ENCODE data around the gene IRF8. TPM values are rescaled to one million over a fixed set of nuclear protein-coding genes. Genes with fewer than 3 reads are reported as not detected.

Gene IRF8
- total RNA-seq, 1 experiment from 2014 or later: 0.19 TPM

- DNase-seq (ENCODE audit: low spot score): no peak
- Histone ChIP-seq H3K9me3 (ENCODE audit: low read depth, low read length, poor library complexity, severe bottlenecking) (no peaks in the 10 kb centered on the region), H3K36me3 (ENCODE audit: insufficient read depth, low read length, poor library complexity, severe bottlenecking) (no peaks in the 10 kb centered on the region), H3K4me1 (ENCODE audit: insufficient read depth, low read length, poor library complexity, severe bottlenecking) (peaks cover 6% of the 10 kb centered on the region), H3K4me3 (ENCODE audit: low read depth, low read length, poor library complexity, severe bottlenecking) (no peak overlapping the region), H3K27ac (ENCODE audit: low read depth, low read length, poor library complexity, severe bottlenecking) (no peak overlapping the region), H3K27me3 (replicated peaks; ENCODE audit: insufficient read depth, low read depth, low read length, poor library complexity) (no peaks in the 10 kb centered on the region)
- intact Hi-C loops (cut with micrococcal nuclease; ENCODE audit: unreplicated experiment): no loop called here
- ChIA-PET POLR2A (ENCODE audit: low non-redundant PET) (no interaction called here), CTCF (no interaction called here)
- BruUV-seq (replicated peaks): no TSS peak
- TF ChIP-seq EZH2 (IDR thresholded peaks at IDR 0.05; ENCODE audit: borderline replicate concordance, low read depth, low read length, poor library complexity, severe bottlenecking) (no peak), CTCF (conservative IDR thresholded peaks at IDR 0.05; ENCODE audit: low read depth, low read length) (no peak)
These were observed 20.6 kb downstream of the IRF8 start for GRCh38 chr16:85919271-85920267.

DNA sequence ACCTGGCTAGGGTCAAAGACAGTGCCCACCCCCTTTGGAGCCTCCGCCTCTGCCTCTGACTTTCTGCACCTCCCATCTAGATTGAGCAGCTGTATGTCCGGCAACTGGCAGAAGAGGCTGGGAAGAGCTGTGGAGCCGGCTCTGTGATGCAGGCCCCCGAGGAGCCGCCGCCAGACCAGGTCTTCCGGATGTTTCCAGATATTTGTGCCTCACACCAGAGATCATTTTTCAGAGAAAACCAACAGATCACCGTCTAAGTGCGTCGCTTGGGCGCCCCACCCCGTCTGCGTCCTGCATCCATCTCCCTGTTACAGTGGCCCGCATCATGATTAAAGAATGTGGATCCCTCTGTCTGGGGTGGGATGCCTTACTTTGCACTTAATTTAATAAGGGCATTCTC is 22.1 kb downstream of the IRF8 start:
- no peak for DNase-seq (ENCODE audit: low spot score)
- Histone ChIP-seq H3K4me1 (ENCODE audit: insufficient read depth, low read length, poor library complexity, severe bottlenecking) (peaks cover 6% of the 10 kb centered on the region), H3K27ac (ENCODE audit: low read depth, low read length, poor library complexity, severe bottlenecking) (no peak overlapping the region), H3K36me3 (ENCODE audit: insufficient read depth, low read length, poor library complexity, severe bottlenecking) (no peaks in the 10 kb centered on the region), H3K9me3 (ENCODE audit: low read depth, low read length, poor library complexity, severe bottlenecking) (no peaks in the 10 kb centered on the region), H3K4me3 (ENCODE audit: low read depth, low read length, poor library complexity, severe bottlenecking) (no peak overlapping the region), H3K27me3 (replicated peaks; ENCODE audit: insufficient read depth, low read depth, low read length, poor library complexity) (no peaks in the 10 kb centered on the region)
- ChIA-PET CTCF (no interaction called here), POLR2A (ENCODE audit: low non-redundant PET) (no interaction called here)
- no TSS peak for BruUV-seq (replicated peaks)
- TF ChIP-seq EZH2 (IDR thresholded peaks at IDR 0.05; ENCODE audit: borderline replicate concordance, low read depth, low read length, poor library complexity, severe bottlenecking): no peak
- no peak for TF ChIP-seq CTCF (conservative IDR thresholded peaks at IDR 0.05; ENCODE audit: low read depth, low read length)
- intact Hi-C loops (cut with micrococcal nuclease; ENCODE audit: unreplicated experiment): no loop called here

- no peaks in the 10 kb centered on the region for H3K4me1 ChIP-seq (ENCODE audit: insufficient read depth, low read length, poor library complexity, severe bottlenecking)
- no peaks in the 10 kb centered on the region for H3K36me3 ChIP-seq (ENCODE audit: insufficient read depth, low read length, poor library complexity, severe bottlenecking)
- ChIA-PET CTCF (interaction anchor here (0.7 kb wide), 1 partner anchor 71 kb away, joined by 4 read pairs; no protein-coding TSS in a partner anchor), POLR2A (ENCODE audit: low non-redundant PET) (no interaction called here)
- peaks cover 11% of the 10 kb centered on the region for H3K27me3 ChIP-seq (replicated peaks; ENCODE audit: insufficient read depth, low read depth, low read length, poor library complexity)
- no peaks in the 10 kb centered on the region for H3K9me3 ChIP-seq (ENCODE audit: low read depth, low read length, poor library complexity, severe bottlenecking)
- no peak for TF ChIP-seq CTCF (conservative IDR thresholded peaks at IDR 0.05; ENCODE audit: low read depth, low read length)
- TF ChIP-seq EZH2 (IDR thresholded peaks at IDR 0.05; ENCODE audit: borderline replicate concordance, low read depth, low read length, poor library complexity, severe bottlenecking): no peak
- DNase-seq (ENCODE audit: low spot score): no peak
- H3K4me3 ChIP-seq (ENCODE audit: low read depth, low read length, poor library complexity, severe bottlenecking): no peak overlapping the region
- H3K27ac ChIP-seq (ENCODE audit: low read depth, low read length, poor library complexity, severe bottlenecking): no peak overlapping the region
- intact Hi-C loops (cut with micrococcal nuclease; ENCODE audit: unreplicated experiment): no loop called here
- BruUV-seq (replicated peaks): no TSS peak
These were observed 24.4 kb downstream of the IRF8 start for GRCh38 chr16:85923153-85924021.

All from A673 (cell line).